ENCODE measurements around the gene DDX42. TPM values are rescaled to one million over a fixed set of nuclear protein-coding genes. Genes with fewer than 3 reads are reported as not detected.

Gene DDX42
- total RNA-seq, 1 experiment from 2014 or later = 174 TPM

GRCh38 chr17:63840591-63841349 lies 66.8 kb downstream of the DDX42 start:
- peaks cover 40 to 46% of the 10 kb centered on the region in 2 experiments for H3K4me1 ChIP-seq (ENCODE audit: control insufficient read depth in 1 of 2, insufficient read depth in 2 of 2, low read length in 2 of 2)
- peak overlapping the region; percentile 89 for H3K4me2 ChIP-seq (ENCODE audit: low read length)
- BruUV-seq (replicated peaks) = no TSS peak
- no peak for TF ChIP-seq ATF3 (IDR thresholded peaks at IDR 0.05)
- TF ChIP-seq ZFX (IDR thresholded peaks at IDR 0.05) = no peak
- TF ChIP-seq EZH2phosphoT487 (IDR thresholded peaks at IDR 0.05; ENCODE audit: borderline replicate concordance) = no peak
- TF ChIP-seq YY1 (IDR thresholded peaks at IDR 0.05; ENCODE audit: extremely low read depth, insufficient replicate concordance, low read depth, low read length) = no peak
- no peak for TF ChIP-seq POLR2A (IDR thresholded peaks at IDR 0.05; ENCODE audit: borderline replicate concordance, extremely low read depth, insufficient read depth, insufficient read length)
- TF ChIP-seq ELF1 (IDR thresholded peaks at IDR 0.05; ENCODE audit: borderline replicate concordance, low read depth) = no peak
- TF ChIP-seq FOSL1 (IDR thresholded peaks at IDR 0.05; ENCODE audit: low read depth) = no peak
- TF ChIP-seq MAX (IDR thresholded peaks at IDR 0.05) = no peak
- TF ChIP-seq JUND (IDR thresholded peaks at IDR 0.05) = no peak
- TF ChIP-seq RAD21 (IDR thresholded peaks at IDR 0.05; ENCODE audit: low read depth) = no peak
- TF ChIP-seq EZH2 (IDR thresholded peaks at IDR 0.05) = no peak
- no peaks in the 10 kb centered on the region for H3K9me2 ChIP-seq (ENCODE audit: insufficient read depth)
- no peaks in the 10 kb centered on the region for H4K20me1 ChIP-seq (ENCODE audit: insufficient read depth)
- H3K9ac ChIP-seq (ENCODE audit: low read length) = peak overlapping the region; percentile 98
- ChIA-PET POLR2A (interaction anchor here (1.2 kb wide), 1 partner anchor 10 kb away, joined by 3 read pairs; no protein-coding TSS in a partner anchor), CTCF (interaction anchor here (1.3 to 1.9 kb wide), 2 partner anchors 8 to 25 kb away, joined by 6 to 7 read pairs; no protein-coding TSS in a partner anchor), RAD21 (ENCODE audit: low non-redundant PET in 1 of 2, low total read pairs in 2 of 2, uncharacterized antibody in 2 of 2, unreplicated experiment in 2 of 2) (no interaction called here)
- no peak for DNase-seq (ENCODE audit: low read depth, low spot score)
- H3K9me3 ChIP-seq (ENCODE audit: control insufficient read depth in 1 of 2, insufficient read depth in 1 of 2, low read depth in 1 of 2, low read length in 2 of 2) = no peaks in the 10 kb centered on the region
- intact Hi-C loops (cut with micrococcal nuclease) = loop anchor here (5.0 kb wide), 1 partner anchor 218 kb away; the partner anchor contains the start of gene MAP3K3
- peak overlapping the region; percentile 92 to 95 for H3K4me3 ChIP-seq (replicated peaks in 1 of 2; ENCODE audit: low read depth in 1 of 2, low read length in 2 of 2)
- H3K27me3 ChIP-seq (ENCODE audit: insufficient read depth, low read length) = no peaks in the 10 kb centered on the region
- no peak overlapping the region for H2AFZ ChIP-seq (ENCODE audit: low read depth, low read length, poor library complexity, severe bottlenecking)
- H3K36me3 ChIP-seq (ENCODE audit: control insufficient read depth in 1 of 2, insufficient read depth in 2 of 2, low read length in 2 of 2) = peaks cover 9 to 18% of the 10 kb centered on the region in 2 experiments; a peak in 3 of 4 replicates
- peaks cover 60% of the 10 kb centered on the region for H3K79me2 ChIP-seq (ENCODE audit: insufficient read depth, low read length)
- no peak for ATAC-seq
- peak overlapping the region; percentile 96 for H3K27ac ChIP-seq (ENCODE audit: low read depth, low read length)
